GM18858 (cell line): ENCODE measurements around the gene EMC9.

Experiments used
- ATAC-seq: cut with Tn5 transposase; IDR thresholded peaks from one replicate; pipeline ENCODE4 v1.9.1; 2021; ENCODE audit not compliant: unreplicated experiment

EMC9 gene

GRCh38 chr14:24177041-24177825 is 35.8 kb upstream of the EMC9 start:
- no peak for ATAC-seq

GRCh38 chr14:24176599-24176998 is 35.2 kb upstream of the EMC9 start:
- no peak for ATAC-seq

- ATAC-seq: no peak
These were observed 31.5 kb upstream of the EMC9 start for GRCh38 chr14:24172871-24173281.

- no peak for ATAC-seq
These were observed 31.0 kb upstream of the EMC9 start for GRCh38 chr14:24172261-24172860.

GRCh38 chr14:24171422-24172260 is 30.2 kb upstream of the EMC9 start, which contains the start of gene REC8:
Gene REC8 (plus strand): TSS chr14:24172080. CDS start chr14:24172553, 473 bp downstream.
- peak; percentile 70 for ATAC-seq

- ATAC-seq: no peak
These were observed 26.2 kb upstream of the EMC9 start for GRCh38 chr14:24167469-24168114.

GRCh38 chr14:24165785-24166184 is 24.4 kb upstream of the EMC9 start:
- ATAC-seq: no peak

- ATAC-seq: no peak
These were observed 23.2 kb upstream of the EMC9 start for GRCh38 chr14:24164518-24164991.

GRCh38 chr14:24162093-24162492 is 20.7 kb upstream of the EMC9 start:
- no peak for ATAC-seq

- ATAC-seq: peak; percentile 69
These were observed 19.7 kb upstream of the EMC9 start, which contains the start of gene IRF9 for GRCh38 chr14:24160850-24161804. Gene IRF9 (plus strand): TSS chr14:24161265. CDS start chr14:24162145, 880 bp downstream.

GRCh38 chr14:24160499-24160849 is 19.1 kb upstream of the EMC9 start:
- no peak for ATAC-seq

GRCh38 chr14:24159777-24160498 is 18.5 kb upstream of the EMC9 start:
- no peak for ATAC-seq

- no peak for ATAC-seq
These were observed 15.9 kb upstream of the EMC9 start for GRCh38 chr14:24157331-24157730.

- ATAC-seq: no peak
These were observed 15.4 kb upstream of the EMC9 start for GRCh38 chr14:24156840-24157239.

GRCh38 chr14:24155100-24155499 is 13.7 kb upstream of the EMC9 start:
- ATAC-seq: no peak

GRCh38 chr14:24151404-24152080 is 10.2 kb upstream of the EMC9 start:
- no peak for ATAC-seq

GRCh38 chr14:24150993-24151392 is 9.6 kb upstream of the EMC9 start:
- no peak for ATAC-seq

GRCh38 chr14:24150567-24150966 is 9.2 kb upstream of the EMC9 start:
- no peak for ATAC-seq

- no peak for ATAC-seq
These were observed 8.7 kb upstream of the EMC9 start for GRCh38 chr14:24150061-24150460.
